Hepatocyte (in vitro differentiated cells): ENCODE results near the gene VASH1. TPM values are rescaled to one million over a fixed set of nuclear protein-coding genes. Genes with fewer than 3 reads are reported as not detected.

Source experiments
- DNase-seq: peaks from one replicate; pipeline ENCODE4 v3.0.0-alpha.2; 2016; ENCODE audit warnings: low spot score
- H2AFZ ChIP-seq: fragments of 200-600 bp; sonication (generic); 2 replicates; pipeline ENCODE4 v1.6.0; 2016; ENCODE audit warnings: antibody characterized with exemption, mild to moderate bottlenecking
- H3K27ac ChIP-seq: fragments of 200-600 bp; sonication (generic); 2 replicates; pipeline ENCODE4 v1.5.1; 2016; ENCODE audit warnings: mild to moderate bottlenecking
- H3K27me3 ChIP-seq: fragments of 200-600 bp; sonication (generic); 2 replicates; pipeline ENCODE4 v1.6.1; 2016
- H3K36me3 ChIP-seq: fragments of 200-600 bp; sonication (generic); replicated peaks from 2 replicates; pipeline ENCODE4 v1.5.1; 2016; ENCODE audit warnings: low read depth; ENCODE audit not compliant: insufficient read depth
- H3K4me1 ChIP-seq: fragments of 200-600 bp; sonication (generic); 2 replicates; pipeline ENCODE4 v1.5.1; 2016; ENCODE audit warnings: mild to moderate bottlenecking, moderate library complexity; ENCODE audit not compliant: insufficient read depth
- H3K4me2 ChIP-seq: fragments of 200-600 bp; sonication (generic); 2 replicates; pipeline ENCODE4 v1.6.0; 2016
- H3K4me3 ChIP-seq: fragments of 200-600 bp; sonication (generic); 2 replicates; pipeline ENCODE4 v1.5.1; 2016; ENCODE audit warnings: mild to moderate bottlenecking
- H3K79me2 ChIP-seq: fragments of 200-600 bp; sonication (generic); 2 replicates; pipeline ENCODE4 v1.6.0; 2017; ENCODE audit warnings: mild to moderate bottlenecking
- H3K9me2 ChIP-seq: fragments of 200-600 bp; sonication (generic); replicated peaks from 2 replicates; pipeline ENCODE4 v1.6.0; 2017; ENCODE audit warnings: mild to moderate bottlenecking; ENCODE audit not compliant: insufficient read depth
- H3K9me3 ChIP-seq: fragments of 200-600 bp; sonication (generic); 2 replicates; pipeline ENCODE4 v1.5.1; 2016; ENCODE audit warnings: low read depth, mild to moderate bottlenecking
- H4K20me1 ChIP-seq: fragments of 200-600 bp; sonication (generic); 2 replicates; pipeline ENCODE4 v1.6.0; 2016; ENCODE audit warnings: mild to moderate bottlenecking; ENCODE audit not compliant: insufficient read depth, poor library complexity, severe bottlenecking
- CTCF ChIP-seq: fragments of 200-600 bp; sonication (generic); IDR thresholded peaks from 2 replicates; pipeline ENCODE4 v1.5.1; 2016; ENCODE audit warnings: antibody characterized with exemption, mild to moderate bottlenecking; ENCODE audit not compliant: poor library complexity
- EZH2 ChIP-seq: fragments of 200-600 bp; sonication (generic); IDR thresholded peaks from 2 replicates; pipeline ENCODE4 v1.6.1; 2016; ENCODE audit warnings: antibody characterized with exemption, mild to moderate bottlenecking, borderline replicate concordance
- EZH2phosphoT487 ChIP-seq: fragments of 200-600 bp; sonication (generic); IDR thresholded peaks from one replicate; pipeline ENCODE4 v1.6.1; 2018; ENCODE audit warnings: antibody characterized with exemption, mild to moderate bottlenecking, low read depth, moderate library complexity; ENCODE audit not compliant: unreplicated experiment, severe bottlenecking
- WGBS: methylation state at CpG from one replicate; pipeline ENCODE4 v1.1.6; 2016; ENCODE audit warnings: low lambda C conversion rate; ENCODE audit errors: missing lambda C conversion rate; 5-methylcytosine and 5-hydroxymethylcytosine counted together
- polyA plus RNA-seq: library from polyadenylated mRNA; unstranded; fragments of >200 nt; fragmentation: Nextera tagmentation; extraction: Ambion mirVana; gene quantifications from 2 replicates; pipeline ENCODE4 v1.2.1, GENCODE V29; 2016
- total RNA-seq: library from RNA; depleted of rRNA; stranded (reverse); fragments of >200 nt; gene quantifications from 2 replicates; pipeline ENCODE4 v1.2.3, GENCODE V29; 2014

VASH1 gene
- total and polyA plus RNA-seq, 2 experiments from 2014 or later = 4.8 to 6.3 TPM

GRCh38 chr14:76768671-76769500 is 7.6 kb downstream of the VASH1 start:
- H3K4me3 ChIP-seq = no peak overlapping the region
- H3K27ac ChIP-seq = no peak overlapping the region
- no peak overlapping the region for H3K4me2 ChIP-seq
- 68% methylated on average over 10 of the region's 11 CpGs for WGBS
- H3K36me3 ChIP-seq = no peaks in the 10 kb centered on the region
- peaks cover 14% of the 10 kb centered on the region for H3K4me1 ChIP-seq
- H4K20me1 ChIP-seq = no peaks in the 10 kb centered on the region
- TF ChIP-seq EZH2phosphoT487 = no peak
- no peak for TF ChIP-seq EZH2
- TF ChIP-seq CTCF = no peak
- no peaks in the 10 kb centered on the region for H3K79me2 ChIP-seq
- H2AFZ ChIP-seq = no peak overlapping the region
- no peaks in the 10 kb centered on the region for H3K9me3 ChIP-seq
- no peak for DNase-seq
- H3K27me3 ChIP-seq = no peaks in the 10 kb centered on the region
- no peaks in the 10 kb centered on the region for H3K9me2 ChIP-seq

GRCh38 chr14:76769636-76770292 is 8.5 kb downstream of the VASH1 start:
- H4K20me1 ChIP-seq = no peaks in the 10 kb centered on the region
- no peak overlapping the region for H3K27ac ChIP-seq
- no peak overlapping the region for H3K4me2 ChIP-seq
- TF ChIP-seq EZH2 (no peak), CTCF (no peak), EZH2phosphoT487 (no peak)
- no peaks in the 10 kb centered on the region for H3K27me3 ChIP-seq
- WGBS = 92% methylated on average over 18 of the region's 18 CpGs
- H3K9me3 ChIP-seq = no peaks in the 10 kb centered on the region
- H3K4me1 ChIP-seq = peaks cover 15% of the 10 kb centered on the region
- H3K79me2 ChIP-seq = no peaks in the 10 kb centered on the region
- H3K4me3 ChIP-seq = no peak overlapping the region
- H3K9me2 ChIP-seq = no peaks in the 10 kb centered on the region
- DNase-seq = no peak
- H3K36me3 ChIP-seq = no peaks in the 10 kb centered on the region
- no peak overlapping the region for H2AFZ ChIP-seq

GRCh38 chr14:76770521-76771436 is 9.5 kb downstream of the VASH1 start:
- H2AFZ ChIP-seq = no peak overlapping the region
- no peaks in the 10 kb centered on the region for H3K36me3 ChIP-seq
- no peak overlapping the region for H3K4me2 ChIP-seq
- no peak for TF ChIP-seq EZH2phosphoT487
- no peak for TF ChIP-seq CTCF
- no peak for TF ChIP-seq EZH2
- no peaks in the 10 kb centered on the region for H3K9me3 ChIP-seq
- no peaks in the 10 kb centered on the region for H3K9me2 ChIP-seq
- peaks cover 15% of the 10 kb centered on the region for H3K4me1 ChIP-seq
- no peak overlapping the region for H3K4me3 ChIP-seq
- H3K27me3 ChIP-seq = no peaks in the 10 kb centered on the region
- H4K20me1 ChIP-seq = no peaks in the 10 kb centered on the region
- DNase-seq = no peak
- H3K79me2 ChIP-seq = no peaks in the 10 kb centered on the region
- 90% methylated on average over 10 of the region's 10 CpGs for WGBS
- no peak overlapping the region for H3K27ac ChIP-seq
